Measurements from ENCODE around the gene RTCB.

- TF ChIP-seq EZH2 (IDR thresholded peaks at IDR 0.05) (no peak), EZH2phosphoT487 (IDR thresholded peaks at IDR 0.05; ENCODE audit: borderline replicate concordance) (no peak), CBX3 (IDR thresholded peaks at IDR 0.05; ENCODE audit: low read depth) (no peak), CTCF (IDR thresholded peaks at IDR 0.05 in 2 of 3, conservative IDR thresholded peaks at IDR 0.05 in 1 of 3; ENCODE audit: borderline replicate concordance in 1 of 3, insufficient read depth in 1 of 3, low read depth in 2 of 3, low read length in 2 of 3) (no peak), POLR2AphosphoS5 (IDR thresholded peaks at IDR 0.05; ENCODE audit: low read depth, low read length) (no peak), SIN3A (IDR thresholded peaks at IDR 0.05; ENCODE audit: low read depth) (no peak), SRF (IDR thresholded peaks at IDR 0.05; ENCODE audit: low read depth) (no peak), POLR2A (IDR thresholded peaks at IDR 0.05; ENCODE audit: borderline replicate concordance, extremely low read depth, insufficient read depth, insufficient read length) (no peak), SP1 (IDR thresholded peaks at IDR 0.05; ENCODE audit: low read depth) (no peak), CEBPB (IDR thresholded peaks at IDR 0.05; ENCODE audit: low read depth) (no peak), REST (IDR thresholded peaks at IDR 0.05; ENCODE audit: low read depth) (no peak), JUND (IDR thresholded peaks at IDR 0.05) (no peak), YY1 (IDR thresholded peaks at IDR 0.05; ENCODE audit: extremely low read depth, insufficient replicate concordance, low read depth, low read length) (no peak)
- TF ChIP-seq, protein P1, sequence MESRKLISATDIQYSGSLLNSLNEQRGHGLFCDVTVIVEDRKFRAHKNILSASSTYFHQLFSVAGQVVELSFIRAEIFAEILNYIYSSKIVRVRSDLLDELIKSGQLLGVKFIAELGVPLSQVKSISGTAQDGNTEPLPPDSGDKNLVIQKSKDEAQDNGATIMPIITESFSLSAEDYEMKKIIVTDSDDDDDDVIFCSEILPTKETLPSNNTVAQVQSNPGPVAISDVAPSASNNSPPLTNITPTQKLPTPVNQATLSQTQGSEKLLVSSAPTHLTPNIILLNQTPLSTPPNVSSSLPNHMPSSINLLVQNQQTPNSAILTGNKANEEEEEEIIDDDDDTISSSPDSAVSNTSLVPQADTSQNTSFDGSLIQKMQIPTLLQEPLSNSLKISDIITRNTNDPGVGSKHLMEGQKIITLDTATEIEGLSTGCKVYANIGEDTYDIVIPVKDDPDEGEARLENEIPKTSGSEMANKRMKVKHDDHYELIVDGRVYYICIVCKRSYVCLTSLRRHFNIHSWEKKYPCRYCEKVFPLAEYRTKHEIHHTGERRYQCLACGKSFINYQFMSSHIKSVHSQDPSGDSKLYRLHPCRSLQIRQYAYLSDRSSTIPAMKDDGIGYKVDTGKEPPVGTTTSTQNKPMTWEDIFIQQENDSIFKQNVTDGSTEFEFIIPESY (IDR thresholded peaks at IDR 0.05; ENCODE audit: extremely low read depth, insufficient replicate concordance, low read length): no peak
Observed at GRCh38 chr22:32348031-32348611, 63.9 kb downstream of the RTCB start.
